C4-2B (cell line): ENCODE measurements around the gene KIF26B.

Experiments used
- CTCF ChIP-seq: fragments of 450-650 bp; conservative IDR thresholded peaks from 2 replicates; pipeline ENCODE4 v1.5.1; 2017; ENCODE audit warnings: mild to moderate bottlenecking
- ZFX ChIP-seq: fragments of 450-650 bp; IDR thresholded peaks from 2 replicates; pipeline ENCODE4 v1.6.1; 2017

GRCh38 chr1:245448975-245449431, 294.2 kb downstream of the KIF26B start:
- TF ChIP-seq CTCF: no peak
- no peak for TF ChIP-seq ZFX
